GM19324 (cell line): Measurements from ENCODE around the gene TLCD3B.

ENCODE experiments used
- ATAC-seq: cut with Tn5 transposase; IDR thresholded peaks from one replicate; pipeline ENCODE4 v1.9.1; 2021; ENCODE audit warnings: mild to moderate bottlenecking, moderate library complexity; ENCODE audit not compliant: unreplicated experiment, low FRiP score

Gene TLCD3B

DNA sequence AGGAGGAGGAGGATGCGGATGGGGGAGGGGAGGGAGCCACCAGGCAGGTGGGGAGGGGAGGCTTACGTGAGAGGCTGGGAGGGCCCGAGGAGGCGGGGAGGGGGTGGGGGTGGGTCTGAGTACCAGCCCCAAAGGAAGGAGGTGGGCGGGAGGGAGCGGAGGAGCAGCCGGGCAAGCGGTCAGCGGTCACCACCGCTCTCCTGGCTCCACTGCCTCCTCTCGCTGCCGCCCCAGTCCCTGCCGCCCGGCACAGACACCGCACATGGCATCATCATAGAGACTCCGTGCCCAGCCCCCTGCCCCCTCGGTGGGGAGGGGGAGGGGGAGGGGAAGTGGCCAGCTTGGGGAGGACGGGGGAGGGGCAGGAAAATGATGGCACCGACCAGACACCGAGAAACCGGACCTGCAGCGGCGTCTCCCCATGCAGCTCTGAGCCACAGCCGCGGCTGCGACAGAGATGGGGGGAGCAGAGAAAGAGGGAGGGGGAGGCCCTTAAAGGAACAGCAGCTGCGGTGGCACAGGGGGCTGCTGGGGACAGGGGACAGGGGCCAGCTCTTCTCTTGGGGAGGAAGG lies at the start of gene TLCD3B:
TLCD3B (minus strand) TSS at position 431 of the 573 bp plus-strand sequence. CDS start 744 bp downstream, outside the sequence.
- no peak for ATAC-seq

DNA sequence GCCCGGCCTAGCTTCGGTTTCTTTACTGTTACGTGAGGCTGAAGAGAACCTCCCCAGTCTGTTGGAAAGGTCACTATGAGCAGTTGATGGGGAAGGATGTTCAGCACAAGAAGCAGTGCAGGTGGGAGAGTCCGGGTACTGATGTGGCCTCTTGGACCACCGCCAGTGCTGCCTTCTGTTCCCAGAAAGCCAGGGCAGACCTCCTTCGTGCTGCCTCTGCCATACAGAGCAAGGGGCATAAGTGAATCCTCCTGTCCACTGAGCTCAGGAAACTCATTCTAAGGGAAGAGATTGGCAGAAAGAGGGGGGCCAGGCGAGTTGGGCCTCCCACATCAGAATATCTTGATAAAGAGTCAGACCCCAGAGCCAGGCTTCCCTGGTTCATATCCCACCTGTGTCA lies 48.4 kb upstream of the TLCD3B start:
- no peak for ATAC-seq

DNA sequence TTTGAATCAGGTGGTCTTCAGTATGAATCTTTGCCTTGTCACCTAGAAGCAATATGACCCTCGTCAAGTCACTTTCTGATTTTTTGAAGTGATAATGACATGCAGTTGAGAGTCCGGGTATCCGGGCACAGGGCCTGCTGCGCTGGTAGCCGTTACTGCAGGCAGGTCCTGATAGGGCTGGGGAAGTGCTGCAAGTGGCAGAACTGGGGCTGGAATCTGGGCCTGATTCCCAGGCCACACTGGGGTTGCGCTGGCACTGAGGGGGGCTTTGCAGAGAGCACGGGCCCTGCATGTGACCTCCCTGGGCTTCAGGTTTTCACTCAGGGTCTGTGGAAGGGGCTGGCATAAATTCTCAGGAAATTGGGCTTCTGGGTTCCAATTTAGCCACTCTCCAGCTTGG lies 47.7 kb upstream of the TLCD3B start:
- no peak for ATAC-seq

DNA sequence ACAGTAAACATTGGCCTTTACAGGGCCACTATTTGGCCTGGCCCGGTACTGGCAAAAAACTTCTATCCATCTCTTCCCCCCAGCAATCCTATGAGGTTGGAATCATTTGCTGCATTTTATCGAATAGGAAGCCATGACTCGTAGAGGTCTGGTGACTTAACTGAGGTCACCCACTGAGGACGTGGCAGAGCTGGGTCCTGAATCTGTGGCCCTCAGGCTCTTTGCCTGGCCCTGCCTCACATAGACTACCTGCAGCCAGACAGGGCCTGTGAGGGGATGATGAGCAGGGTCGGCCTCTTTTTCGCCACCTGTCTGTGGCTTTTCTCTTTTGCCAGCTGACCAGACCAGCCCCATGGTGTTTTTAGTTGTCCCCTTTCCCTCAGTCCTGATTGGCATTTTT lies 46.6 kb upstream of the TLCD3B start:
- ATAC-seq = no peak

- ATAC-seq = no peak
Observed at GRCh38 chr16:30076276-30076791, 45.3 kb upstream of the TLCD3B start.

- ATAC-seq = peak; percentile 87
Observed at GRCh38 chr16:30075503-30076275, 44.6 kb upstream of the TLCD3B start, which contains the start of gene PPP4C. TSS of gene PPP4C (plus strand) at chr16:30075994. CDS start at chr16:30076378, 384 bp downstream.

GRCh38 chr16:30070490-30070889 lies 39.4 kb upstream of the TLCD3B start:
- no peak for ATAC-seq

GRCh38 chr16:30069611-30070462 lies 38.8 kb upstream of the TLCD3B start:
- ATAC-seq = no peak

- ATAC-seq = no peak
Observed at GRCh38 chr16:30068750-30069610, 37.9 kb upstream of the TLCD3B start.

- no peak for ATAC-seq
Observed at GRCh38 chr16:30068333-30068732, 37.3 kb upstream of the TLCD3B start.

DNA sequence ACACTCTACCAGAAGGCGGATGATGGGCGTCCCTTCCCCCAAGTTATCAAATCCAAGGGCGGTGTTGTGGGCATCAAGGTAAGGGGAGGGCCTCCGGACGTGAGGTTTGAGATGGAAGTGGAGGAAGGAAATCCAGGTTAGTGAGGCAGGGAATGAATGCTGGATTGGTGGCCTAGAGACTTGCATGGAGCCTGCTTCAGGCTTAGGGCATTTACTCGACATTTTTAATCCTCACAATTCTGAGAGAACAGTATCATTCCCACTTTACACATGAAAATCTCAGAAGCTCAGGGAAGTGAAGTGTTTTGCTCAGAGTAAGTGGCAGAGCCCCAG lies 36.5 kb upstream of the TLCD3B start:
- no peak for ATAC-seq

DNA sequence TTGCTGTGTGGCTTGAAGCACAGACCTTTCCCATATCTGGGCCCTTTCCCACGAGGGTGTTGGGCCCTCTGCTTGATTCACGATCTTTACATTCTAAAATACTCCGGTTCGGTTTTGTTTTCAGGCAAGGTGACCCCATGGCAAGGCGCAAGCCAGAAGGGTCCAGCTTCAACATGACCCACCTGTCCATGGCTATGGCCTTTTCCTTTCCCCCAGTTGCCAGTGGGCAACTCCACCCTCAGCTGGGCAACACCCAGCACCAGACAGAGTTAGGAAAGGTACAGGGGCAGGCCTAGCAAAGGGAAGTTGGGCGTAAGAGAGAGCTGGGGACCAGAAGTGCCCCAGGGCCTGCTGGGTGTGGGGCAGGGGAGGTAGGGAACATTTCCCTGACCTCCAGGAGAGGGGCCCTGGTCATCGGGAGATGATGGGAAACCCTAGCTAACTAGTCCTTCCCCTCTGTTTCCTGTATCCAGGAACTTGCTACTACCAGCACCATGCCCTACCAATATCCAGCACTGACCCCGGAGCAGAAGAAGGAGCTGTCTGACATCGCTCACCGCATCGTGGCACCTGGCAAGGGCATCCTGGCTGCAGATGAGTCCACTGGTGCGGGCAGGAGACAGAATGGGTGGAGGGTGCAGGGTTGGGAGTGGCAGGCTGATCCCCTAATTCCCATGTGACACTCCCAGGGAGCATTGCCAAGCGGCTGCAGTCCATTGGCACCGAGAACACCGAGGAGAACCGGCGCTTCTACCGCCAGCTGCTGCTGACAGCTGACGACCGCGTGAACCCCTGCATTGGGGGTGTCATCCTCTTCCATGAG lies 35.9 kb upstream of the TLCD3B start:
- ATAC-seq = no peak

GRCh38 chr16:30065943-30066760 lies 35.1 kb upstream of the TLCD3B start:
- no peak for ATAC-seq

GRCh38 chr16:30065102-30065942 lies 34.3 kb upstream of the TLCD3B start, which contains the start of gene ALDOA:
TSS of gene ALDOA (plus strand) at chr16:30065760. CDS start at chr16:30066898, 1,138 bp downstream.
- peak; percentile 85 for ATAC-seq

- peak; percentile 1 for ATAC-seq
Observed at GRCh38 chr16:30064729-30065101, 33.6 kb upstream of the TLCD3B start.

GRCh38 chr16:30063893-30064728 lies 33.0 kb upstream of the TLCD3B start:
- no peak for ATAC-seq
